ENCODE data around the gene ERRFI1.

ERRFI1 gene

DNA sequence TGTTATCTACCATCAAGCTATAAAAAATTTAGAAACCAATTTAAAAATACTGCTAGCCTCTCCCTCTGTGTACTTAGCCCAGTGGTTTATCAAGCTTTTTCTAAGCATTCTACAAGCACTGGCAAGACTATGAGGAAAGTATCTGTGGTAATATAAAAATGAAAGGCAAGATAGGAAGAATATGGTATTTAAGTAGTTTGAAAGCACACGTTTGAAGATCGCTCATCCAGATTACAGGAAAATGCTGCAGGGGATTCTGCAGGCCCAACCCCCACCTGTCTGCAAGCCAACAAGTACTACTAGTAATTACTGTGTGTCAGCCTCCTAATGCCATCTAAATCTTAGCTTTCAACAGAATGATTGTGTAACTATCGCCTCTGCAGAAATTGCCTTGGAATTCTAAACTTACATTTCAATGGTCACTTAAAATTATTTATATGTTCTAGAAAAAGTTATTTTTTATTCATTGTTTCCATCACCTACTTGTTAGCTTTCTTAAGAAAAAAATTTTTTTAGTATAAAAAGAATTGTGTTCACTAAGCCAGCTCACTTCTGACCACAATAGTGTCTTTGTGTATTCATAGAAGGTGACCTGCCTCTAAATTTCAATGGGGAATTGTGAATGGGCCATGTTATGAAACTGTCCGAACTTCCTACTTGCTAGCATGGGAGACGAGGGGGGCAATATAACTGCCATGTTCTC is 8.5 kb downstream of the ERRFI1 start:
- peak; percentile 19 for DNase-seq

DNA sequence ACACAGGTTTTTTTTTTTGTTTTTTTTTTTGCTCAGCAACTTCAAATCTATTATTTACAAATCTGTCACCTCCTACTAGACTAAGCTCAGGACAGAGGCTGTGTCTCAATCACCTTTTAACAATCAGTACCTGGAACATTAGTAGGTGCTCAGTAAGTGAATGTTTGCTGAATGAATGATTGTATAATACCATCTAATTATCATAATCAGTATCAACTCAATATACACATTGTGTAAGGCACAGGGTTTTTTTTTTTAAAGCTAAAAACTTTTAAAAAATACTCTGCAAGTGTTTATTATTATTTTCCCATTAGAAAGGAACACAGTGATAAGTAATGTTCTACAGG is 9.2 kb downstream of the ERRFI1 start:
- DNase-seq, result no peak

DNA sequence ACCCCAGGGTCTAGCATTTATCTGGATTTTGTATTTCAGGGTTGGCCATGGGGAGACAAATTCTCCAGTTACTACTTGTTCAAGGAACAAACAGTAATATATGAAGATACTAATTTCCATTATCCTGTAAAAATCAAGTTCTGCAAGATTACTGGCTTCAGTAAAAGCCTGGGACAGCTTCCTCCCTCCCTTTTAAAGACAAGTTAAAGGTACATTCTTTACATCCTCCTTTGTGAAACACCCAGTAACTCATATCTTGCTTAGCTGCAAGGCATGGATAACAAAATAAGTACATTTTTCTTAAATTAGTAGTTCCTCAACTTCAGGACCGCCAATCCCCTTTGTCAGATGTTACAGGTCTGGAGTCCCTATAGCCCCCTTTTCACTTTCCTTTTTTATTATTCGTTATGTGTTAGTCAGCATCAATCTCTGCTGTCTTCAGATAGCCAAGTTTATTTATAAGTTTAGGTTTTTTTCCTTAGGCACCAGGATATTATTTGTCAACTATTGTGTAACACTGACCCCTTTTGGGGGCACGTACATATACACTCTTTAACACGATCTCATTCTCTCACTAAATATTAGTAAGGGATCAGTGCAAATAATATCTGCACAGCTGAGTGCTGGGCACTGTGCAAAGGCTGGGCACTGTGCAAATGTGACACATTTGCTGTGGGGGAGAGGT is 9.8 kb downstream of the ERRFI1 start:
- DNase-seq, result no peak

DNA sequence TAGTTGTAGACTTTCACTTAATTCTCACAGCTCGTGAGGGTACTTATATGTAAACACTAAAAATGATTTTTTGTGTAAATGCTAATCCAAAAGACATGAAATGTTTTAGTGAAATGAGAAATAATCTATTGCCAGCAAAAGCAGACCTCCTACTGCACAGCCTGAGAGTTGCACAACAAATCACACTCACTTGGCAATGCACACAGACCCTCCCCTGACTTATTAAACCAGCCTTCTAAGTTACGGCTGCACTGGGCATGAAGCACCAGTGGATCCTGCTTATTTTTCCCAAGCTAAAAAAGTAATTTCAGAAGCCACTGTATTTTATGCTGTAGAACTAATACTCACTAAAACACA is 10.3 kb downstream of the ERRFI1 start:
- DNase-seq, result no peak

DNA sequence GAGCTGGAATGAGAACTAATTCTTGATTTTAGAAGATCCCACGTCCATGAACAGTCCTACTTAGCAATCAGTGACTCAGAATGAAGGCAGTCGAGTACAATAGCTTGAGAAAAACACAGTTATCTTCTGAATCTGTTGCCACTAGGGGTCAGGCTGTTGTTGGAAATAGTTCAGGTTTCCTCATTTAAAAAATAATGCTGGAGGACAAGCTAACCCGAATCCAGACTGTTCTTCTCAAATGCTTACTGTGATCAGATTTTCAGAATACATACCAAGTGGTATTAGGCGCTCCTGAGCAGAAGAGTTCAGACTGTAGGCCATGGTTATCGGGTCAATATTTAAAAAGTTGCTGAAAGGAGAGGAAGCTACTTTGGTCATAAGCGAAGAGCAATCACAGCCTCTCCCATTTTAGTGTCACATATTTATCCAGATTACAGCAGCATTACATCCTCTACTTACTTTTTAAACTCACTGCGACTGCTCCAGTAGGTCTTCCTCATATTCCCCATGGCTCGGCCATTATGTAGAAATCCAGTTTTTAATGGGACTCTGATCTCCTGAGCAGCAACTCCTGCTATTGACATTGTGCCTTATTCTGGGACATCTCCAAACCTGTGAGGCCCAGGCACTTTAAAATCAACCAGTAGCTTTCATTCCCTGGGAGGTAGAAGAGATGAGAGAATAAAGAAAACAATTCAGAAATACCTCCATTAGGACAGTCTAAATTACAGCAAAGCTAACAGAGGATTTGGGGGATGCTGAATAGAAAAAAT is 10.9 kb downstream of the ERRFI1 start:
- DNase-seq, result peak; percentile 24

DNA sequence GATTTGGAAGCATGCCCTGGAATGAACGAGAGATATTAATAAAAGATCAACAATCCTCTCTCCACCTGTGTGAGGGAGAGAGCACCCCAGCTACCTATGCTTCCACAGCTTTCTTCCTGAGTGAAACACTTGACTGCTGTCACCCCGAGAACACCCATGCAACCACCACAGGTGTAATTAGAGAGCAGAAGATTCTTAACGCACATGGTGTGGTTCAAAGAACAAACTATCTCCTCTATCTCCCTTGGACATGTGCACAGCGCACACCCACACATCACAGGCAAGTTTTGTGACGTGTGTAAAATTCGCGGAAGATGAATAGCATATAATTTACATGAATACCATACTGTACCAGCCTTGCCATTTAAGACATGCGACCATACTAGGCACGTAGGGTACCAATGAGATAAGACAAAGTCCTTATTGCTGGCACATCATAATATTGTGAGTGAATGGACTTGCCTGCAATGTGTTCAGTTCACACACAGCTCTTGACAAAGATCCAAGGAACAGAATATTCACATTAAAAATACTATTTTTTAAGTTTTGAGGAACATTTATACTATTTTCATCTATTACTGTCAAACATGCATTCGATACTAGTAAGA is 11.6 kb downstream of the ERRFI1 start:
- DNase-seq, result no peak

DNA sequence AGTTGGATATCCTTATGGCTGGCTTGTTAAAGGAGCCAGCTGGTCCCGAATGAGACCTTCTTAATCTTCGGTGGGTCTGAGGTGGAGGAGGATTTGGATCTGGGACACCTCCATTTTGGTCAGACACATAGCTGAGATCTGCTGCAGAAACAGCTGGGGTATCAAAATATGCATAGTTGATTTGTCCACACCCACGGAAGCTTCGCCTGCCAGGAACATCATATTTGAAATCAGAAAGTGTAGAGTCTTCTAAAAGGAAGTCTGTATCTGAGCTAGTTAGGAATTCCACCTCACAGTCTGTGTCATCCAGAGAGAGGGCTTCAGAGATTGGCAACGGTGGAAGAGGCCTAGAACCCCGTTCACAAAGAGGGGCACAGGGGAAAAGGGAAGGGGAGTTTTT is 12.3 kb downstream of the ERRFI1 start:
- no peak for DNase-seq

DNA sequence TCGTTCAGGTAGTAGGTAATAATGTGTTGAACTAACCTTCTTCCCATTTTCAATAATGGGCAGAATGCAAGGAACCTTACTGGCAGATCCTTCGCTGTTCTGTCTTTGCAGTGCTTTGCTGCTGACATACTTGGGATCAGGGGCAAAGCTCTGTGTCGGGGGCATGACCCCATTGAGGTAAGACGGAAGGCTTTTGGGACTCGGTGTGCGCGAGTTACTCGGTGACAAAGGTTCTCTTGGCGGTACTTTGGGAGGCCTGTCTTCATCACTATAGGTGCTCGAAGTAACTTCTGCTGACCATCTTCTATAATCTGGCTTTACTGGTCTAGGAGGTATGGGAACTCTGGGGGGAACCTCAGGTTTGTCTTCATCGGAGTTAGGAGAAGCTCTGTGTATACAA is 12.7 kb downstream of the ERRFI1 start:
- no peak for DNase-seq

DNA sequence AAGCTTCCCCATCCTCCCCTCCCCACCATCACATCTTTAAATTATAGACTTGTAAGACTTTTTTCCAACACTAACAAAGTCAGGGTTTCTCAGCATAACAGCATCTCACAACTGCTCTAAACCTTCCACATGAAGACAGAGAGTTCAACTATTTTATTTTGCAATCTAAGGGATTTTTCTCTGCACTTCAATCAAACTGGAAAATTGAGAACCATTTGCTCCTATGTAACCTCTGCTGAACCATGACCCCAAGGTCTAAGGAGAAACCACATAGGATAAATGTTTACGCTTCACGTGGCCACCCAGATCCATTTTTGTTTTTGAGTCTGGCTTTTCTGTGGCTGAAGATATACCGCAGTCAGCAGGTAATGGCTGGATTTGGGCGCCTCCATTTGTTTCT is 13.2 kb downstream of the ERRFI1 start:
- DNase-seq, result no peak

DNA sequence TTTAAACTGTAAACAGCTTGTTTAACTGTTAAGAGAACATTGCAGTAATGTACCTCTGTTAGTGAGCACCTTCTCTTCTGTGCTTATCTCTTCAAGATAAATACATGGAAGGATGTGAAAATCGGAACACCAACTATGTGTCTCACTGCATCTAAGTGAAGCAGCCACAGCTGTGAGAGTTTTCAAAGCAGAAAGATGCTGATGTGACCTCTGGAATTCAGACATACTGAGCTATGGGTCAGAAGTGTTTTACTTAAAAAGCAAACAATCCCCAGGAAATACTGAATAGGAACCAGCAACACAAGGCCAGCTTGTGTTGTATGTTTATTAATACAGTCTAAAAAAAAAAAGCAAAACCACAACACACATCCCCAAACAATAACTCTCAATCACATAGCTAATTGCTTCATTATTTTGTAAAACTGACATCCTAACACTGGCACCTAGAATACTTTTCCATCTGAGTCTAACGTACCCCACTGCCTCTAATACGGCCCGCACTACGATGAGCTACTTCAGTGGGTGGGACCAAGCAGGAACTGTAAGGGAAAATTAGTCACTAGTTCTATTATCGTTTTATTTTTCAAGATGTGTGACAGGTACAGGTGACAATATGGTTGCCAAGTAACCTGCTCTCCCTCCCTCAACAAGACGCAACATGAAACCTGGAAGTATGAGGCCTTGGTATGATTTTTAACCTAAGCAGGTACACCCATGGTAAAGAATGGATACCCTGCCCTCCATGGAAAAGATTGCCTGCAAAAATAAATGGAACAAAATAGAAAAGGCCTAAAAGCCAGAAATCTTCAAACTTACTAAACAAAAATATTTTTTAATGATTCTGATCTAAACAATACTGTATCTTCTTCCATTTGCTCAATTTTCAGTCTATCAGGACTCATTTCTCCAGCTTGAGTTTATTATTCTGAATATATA is 13.9 kb downstream of the ERRFI1 start:
- DNase-seq, result no peak

DNA sequence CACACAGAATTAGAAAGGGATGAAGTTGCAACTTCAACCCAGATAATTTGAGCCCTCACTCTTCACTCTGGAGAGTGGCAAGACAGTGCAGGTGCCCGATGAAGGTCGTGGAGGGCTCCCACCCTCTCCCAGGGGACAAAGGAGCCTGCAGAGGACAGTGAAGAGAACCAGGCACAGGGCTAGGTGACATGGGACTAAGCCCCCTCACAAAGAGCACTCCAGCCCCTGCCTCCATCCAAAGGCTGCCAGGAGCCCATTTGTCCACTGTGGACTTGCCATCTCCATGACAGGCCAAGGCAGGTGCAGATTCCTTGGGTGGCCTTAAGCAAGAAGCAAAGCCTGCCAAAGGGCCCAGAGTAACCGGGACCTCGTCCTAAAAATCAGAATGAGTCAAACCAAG is 15.1 kb downstream of the ERRFI1 start:
- DNase-seq, result no peak

DNA sequence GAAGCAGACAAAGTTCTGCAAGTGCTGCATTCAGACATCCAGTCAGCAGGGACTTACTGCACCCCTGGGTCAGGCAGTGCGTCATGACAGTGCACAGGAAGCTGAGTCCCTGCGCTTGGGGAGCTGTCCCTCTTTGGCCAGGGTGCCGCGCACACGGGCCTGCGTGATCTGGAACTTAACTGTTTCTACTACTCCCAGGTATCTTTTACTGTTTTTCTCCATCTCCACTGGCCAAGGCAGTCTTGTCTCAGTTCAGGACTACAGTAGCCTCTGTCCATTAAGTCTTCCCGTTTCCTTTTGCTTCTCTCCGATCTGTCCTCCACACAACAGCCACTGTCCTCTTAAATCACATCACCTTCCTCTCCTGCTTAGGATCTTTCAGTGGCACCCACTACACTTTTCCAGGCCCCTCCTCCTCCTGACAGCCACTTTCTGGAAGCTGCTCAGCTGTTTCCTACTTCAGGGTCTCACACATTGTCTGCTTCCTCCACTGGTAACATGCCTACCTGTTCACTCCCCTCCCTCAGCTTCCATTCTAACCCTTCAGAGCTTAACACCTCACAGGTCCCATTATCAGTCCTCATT is 15.9 kb downstream of the ERRFI1 start:
- no peak for DNase-seq

DNA sequence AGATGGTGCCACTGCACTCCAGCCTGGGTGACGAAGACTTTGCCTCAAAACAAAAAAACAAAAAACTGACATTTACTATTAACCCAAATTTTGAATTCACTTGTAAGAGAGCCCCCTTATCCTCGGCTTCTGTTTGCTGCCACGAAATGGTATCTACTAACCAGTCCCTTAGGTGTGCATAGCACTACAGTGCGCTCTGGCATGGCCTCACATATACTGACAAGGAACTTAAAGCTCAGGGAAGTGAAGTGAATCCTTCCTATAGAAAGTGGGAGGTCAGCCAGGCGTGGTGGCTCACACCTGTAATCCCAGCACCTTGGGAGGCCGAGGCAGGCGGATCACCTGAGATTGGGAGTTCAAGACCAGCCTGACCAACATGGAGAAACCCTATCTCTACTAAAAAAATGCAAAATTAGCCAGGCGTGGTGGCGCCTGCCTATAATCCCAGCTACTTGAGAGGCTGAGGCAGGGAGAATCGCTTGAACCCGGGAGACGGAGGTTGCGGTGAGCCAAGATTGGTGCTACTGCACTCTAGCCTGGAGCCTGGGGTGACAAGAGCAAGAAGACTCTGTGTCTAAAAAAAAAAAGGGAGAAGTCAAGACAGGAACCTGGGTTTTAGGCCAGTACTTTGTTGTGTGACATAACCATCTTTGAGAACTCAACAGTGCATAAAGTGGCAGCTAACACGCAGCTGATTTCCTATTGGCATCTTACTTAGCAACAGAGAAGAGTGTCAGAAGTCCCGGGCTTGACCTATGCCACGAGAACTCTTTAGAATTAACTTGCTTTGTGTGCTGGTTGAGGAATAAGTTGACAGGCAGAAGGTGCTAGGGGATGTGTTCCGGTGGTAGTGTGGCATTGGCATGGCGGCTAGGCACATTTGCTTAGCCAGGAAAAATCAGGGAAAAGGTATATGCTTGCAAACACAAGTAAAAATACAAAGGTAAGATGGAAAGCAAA is 16.8 kb downstream of the ERRFI1 start:
- no peak for DNase-seq

DNA sequence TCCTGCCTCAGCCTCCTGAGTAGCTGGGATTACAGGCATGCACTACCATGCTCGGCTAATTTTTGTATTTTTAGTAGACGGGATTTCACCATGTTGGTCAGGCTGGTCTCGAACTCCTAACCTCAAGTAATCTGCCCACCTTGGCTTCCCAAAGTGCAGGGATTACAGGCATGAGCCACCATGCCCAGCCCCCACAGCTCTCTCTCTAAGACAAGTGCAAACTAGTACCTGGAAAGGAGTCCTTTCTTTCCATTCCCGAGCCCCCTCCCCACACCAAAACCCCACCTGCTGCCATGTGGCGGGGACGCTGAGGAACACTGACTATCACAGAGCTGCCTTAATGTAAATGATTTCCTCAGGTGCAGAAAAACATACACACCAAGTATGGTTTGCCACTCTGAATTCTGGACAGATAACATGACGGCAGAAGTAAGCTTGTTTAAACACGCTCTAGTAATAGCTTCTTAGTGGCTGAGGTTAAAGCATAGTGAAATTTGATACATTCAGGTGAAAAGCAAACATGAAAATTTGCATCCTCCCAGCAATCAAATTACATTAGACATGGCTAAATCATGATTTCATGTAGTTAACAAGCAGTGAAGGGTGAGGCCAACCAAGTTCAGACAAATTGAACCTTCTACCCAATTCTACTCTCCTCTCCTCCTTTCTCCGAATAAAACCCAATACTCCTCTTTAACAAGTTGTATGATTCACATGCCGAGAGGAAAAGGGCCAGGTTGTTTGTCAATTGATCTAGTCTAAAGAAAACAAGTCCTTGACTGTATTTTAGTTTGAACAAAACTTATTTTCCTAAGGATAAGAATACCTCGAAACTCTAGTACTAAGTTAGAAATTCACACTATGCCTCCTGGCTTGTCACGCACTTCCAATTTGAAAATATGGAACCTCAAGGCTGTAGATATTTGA is 19.8 kb downstream of the ERRFI1 start:
- DNase-seq, result peak; percentile 87

DNA sequence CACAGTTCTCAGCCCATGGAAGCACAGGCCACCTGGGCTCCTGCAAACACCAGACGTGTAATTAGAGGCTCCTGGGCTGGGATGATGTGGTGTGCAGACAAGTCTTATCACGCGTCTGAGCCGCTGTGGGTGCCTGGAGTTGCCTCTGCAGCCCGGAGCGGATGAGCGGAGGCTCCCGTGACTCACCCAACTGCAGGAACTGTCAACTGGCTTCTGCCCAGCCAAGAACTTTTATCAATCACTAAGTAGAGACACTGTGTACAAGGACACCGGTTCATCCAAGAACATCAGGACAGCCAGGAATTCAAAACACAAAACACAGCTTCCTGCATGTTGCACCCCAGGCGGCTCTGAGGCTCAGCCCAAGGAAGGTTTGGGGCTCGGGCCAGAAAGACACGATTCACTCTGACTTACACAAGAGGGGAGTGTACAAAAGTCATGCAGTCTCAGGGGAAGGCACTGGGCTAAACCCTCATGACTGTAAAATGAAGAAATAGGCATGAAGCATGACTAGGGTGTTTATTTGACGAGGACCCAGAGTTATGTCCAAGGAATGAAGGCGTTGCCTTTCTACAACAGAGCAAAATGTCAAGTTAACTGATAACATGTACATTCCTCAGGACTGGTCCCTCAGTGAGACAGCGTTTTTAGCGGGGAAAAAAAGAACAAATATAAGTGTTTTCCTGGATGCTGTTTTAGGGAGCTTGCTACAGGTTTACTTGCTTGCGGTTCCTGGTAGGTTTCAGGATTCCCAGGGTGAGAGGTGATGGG is 21.1 kb downstream of the ERRFI1 start:
- peak; percentile 87 for DNase-seq

DNA sequence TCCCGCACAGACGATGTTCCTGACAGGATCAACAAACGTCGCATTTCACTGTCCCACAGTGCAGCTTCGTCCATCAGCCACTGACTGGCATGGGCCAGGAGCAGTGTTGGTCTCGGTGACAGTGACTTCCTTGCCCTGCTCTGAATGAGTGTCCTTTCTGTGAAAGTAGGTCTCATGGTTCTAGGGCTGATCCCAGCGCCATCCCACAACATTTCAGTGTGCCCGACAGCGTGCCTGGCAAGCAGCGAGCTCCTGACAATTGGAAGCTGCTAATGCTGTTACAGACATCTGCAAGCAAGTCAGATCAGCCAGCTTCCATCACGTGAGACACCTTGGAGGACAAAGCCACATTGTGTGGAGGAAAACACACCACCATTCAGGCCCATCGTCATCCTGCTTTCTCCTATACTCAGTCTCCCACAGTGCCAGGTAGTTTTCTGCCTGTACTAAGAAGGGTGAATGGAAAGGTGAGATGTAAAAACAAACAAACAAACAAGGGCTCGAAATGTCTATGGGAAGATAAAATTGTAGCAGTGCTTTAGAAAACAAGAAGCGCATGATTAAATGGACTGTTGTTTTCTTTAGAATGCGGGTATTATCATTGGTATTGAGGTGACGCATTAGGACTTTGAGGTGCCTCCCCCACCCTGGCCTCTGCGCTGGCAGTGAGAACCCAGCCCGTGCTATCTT is 21.9 kb downstream of the ERRFI1 start:
- DNase-seq, result peak; percentile 16

DNA sequence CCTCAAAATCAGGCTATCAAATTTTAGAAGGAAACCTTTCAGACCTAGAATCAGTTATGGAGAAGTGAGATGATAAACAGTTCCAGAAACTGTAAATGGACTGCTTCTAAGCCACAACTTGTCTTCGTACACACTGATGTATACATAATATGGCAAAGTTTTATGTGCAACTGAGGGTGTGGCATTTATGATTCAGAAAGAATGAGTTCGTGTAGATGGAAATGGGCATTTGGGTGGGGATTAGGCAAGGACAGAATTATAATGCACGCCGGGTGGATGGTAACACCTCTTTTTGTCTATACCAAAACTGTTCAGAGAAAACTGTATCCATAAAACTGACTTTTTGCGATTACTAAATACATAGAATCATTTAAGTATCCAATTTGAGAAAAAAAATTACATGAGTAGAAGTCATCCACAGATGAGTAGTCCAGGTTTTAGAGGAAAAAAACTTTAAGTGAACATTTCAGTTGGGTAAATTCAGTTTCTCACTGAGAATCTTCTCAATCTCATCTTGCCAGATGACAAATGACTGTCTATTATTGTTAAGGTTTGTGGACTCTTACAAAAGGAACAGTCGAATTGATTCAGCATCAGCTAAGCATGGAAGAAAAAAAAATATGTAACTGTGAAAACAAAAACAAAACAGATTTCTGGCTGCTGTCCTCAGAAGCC is 22.5 kb downstream of the ERRFI1 start:
- no peak for DNase-seq

DNA sequence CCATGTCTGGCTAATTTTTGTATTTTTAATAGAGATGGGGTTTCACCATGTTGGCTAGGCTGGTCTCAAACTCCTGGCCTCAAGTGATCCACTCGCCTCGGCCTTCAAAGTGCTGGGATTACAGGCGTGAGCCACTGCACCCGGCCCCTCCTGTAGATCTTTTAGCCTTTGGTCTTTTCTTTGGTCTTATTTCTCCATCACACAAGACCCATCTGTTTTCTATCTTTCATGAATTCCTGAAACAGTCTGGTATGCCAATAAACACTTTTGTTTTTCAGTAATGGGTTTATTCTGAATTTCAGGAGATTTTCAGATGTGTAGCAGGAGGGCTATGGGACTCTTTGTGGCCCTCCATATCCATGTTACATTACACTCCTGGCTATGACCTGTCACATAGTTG is 23.2 kb downstream of the ERRFI1 start:
- DNase-seq, result no peak
